Glutamatergic neuron (in vitro differentiated cells): Measurements from ENCODE around the gene PXK. TPM values are rescaled to one million over a fixed set of nuclear protein-coding genes. Genes with fewer than 3 reads are reported as not detected.

ENCODE experiments used
- DNase-seq: peaks from one replicate; pipeline ENCODE4 v3.0.0; 2022
- H3K27ac Mint-ChIP-seq: one replicate; pipeline ENCODE4 v1.8.0; 2020; ENCODE audit warnings: mild to moderate bottlenecking, mixed read lengths, inconsistent platforms; ENCODE audit not compliant: unreplicated experiment
- H3K27me3 Mint-ChIP-seq: one replicate; pipeline ENCODE4 v1.8.0; 2020; ENCODE audit warnings: mild to moderate bottlenecking, moderate library complexity, mixed read lengths, inconsistent platforms; ENCODE audit not compliant: unreplicated experiment
- H3K36me3 Mint-ChIP-seq: one replicate; pipeline ENCODE4 v1.8.0; 2020; ENCODE audit warnings: mild to moderate bottlenecking, mixed read lengths, inconsistent platforms; ENCODE audit not compliant: unreplicated experiment
- H3K4me1 Mint-ChIP-seq: one replicate; pipeline ENCODE4 v1.8.0; 2020; ENCODE audit warnings: mild to moderate bottlenecking, low read depth, mixed read lengths, inconsistent platforms; ENCODE audit not compliant: unreplicated experiment
- H3K4me3 Mint-ChIP-seq: one replicate; pipeline ENCODE4 v1.8.0; 2020; ENCODE audit warnings: mild to moderate bottlenecking, mixed read lengths, inconsistent platforms; ENCODE audit not compliant: unreplicated experiment
- H3K9me3 Mint-ChIP-seq: one replicate; pipeline ENCODE4 v1.8.0; 2020; ENCODE audit warnings: mild to moderate bottlenecking, moderate library complexity, mixed read lengths, inconsistent platforms; ENCODE audit not compliant: unreplicated experiment
- CTCF ChIP-seq: fragments of 200-600 bp; sonication (generic); IDR thresholded peaks from one replicate; pipeline ENCODE4 v1.5.0; 2021; ENCODE audit not compliant: partially characterized antibody, unreplicated experiment
- total RNA-seq: library from RNA; stranded (reverse); fragmentation: NEBNext Ultra II Directional; extraction: Animal tissue kit (Norgen Biotek cat#: 25700); gene quantifications from one replicate; pipeline ENCODE4 v1.2.1, GENCODE V29; 2021; ENCODE audit not compliant: unreplicated experiment

Gene PXK
- total RNA-seq, 1 donor from 2014 or later, result 14.0 TPM

- no peak for TF ChIP-seq CTCF
- Mint-ChIP-seq H3K9me3 (no peaks in the 10 kb centered on the region), H3K4me1 (no peaks in the 10 kb centered on the region), H3K36me3 (peaks cover 3% of the 10 kb centered on the region), H3K27ac (no peak overlapping the region), H3K4me3 (no peak overlapping the region), H3K27me3 (peaks cover 3% of the 10 kb centered on the region)
- DNase-seq, result no peak
Measured at GRCh38 chr3:58329150-58329921, 3.4 kb upstream of the PXK start.

GRCh38 chr3:58329922-58330413 is 2.7 kb upstream of the PXK start:
- TF ChIP-seq CTCF, result no peak
- Mint-ChIP-seq H3K4me1 (no peaks in the 10 kb centered on the region), H3K4me3 (no peak overlapping the region), H3K27ac (no peak overlapping the region), H3K27me3 (peaks cover 3% of the 10 kb centered on the region), H3K36me3 (peaks cover 3% of the 10 kb centered on the region), H3K9me3 (peaks cover 2% of the 10 kb centered on the region)
- DNase-seq, result no peak

- Mint-ChIP-seq H3K36me3 (peaks cover 3% of the 10 kb centered on the region), H3K4me3 (peak overlapping the region; percentile 41), H3K9me3 (peaks cover 2% of the 10 kb centered on the region), H3K27me3 (peaks cover 8% of the 10 kb centered on the region), H3K4me1 (no peaks in the 10 kb centered on the region), H3K27ac (no peak overlapping the region)
- DNase-seq, result no peak
- TF ChIP-seq CTCF, result no peak
Measured at GRCh38 chr3:58331593-58332152, 1.0 kb upstream of the PXK start.

GRCh38 chr3:58333206-58334012 is 717 bp downstream of the PXK start:
- TF ChIP-seq CTCF, result no peak
- Mint-ChIP-seq H3K27ac (no peak overlapping the region), H3K36me3 (peaks cover 3% of the 10 kb centered on the region), H3K4me1 (no peaks in the 10 kb centered on the region), H3K4me3 (peak overlapping the region; percentile 98), H3K27me3 (peaks cover 8% of the 10 kb centered on the region), H3K9me3 (peaks cover 2% of the 10 kb centered on the region)
- peak; percentile 35 for DNase-seq

- DNase-seq, result no peak
- H3K27me3 Mint-ChIP-seq, result peaks cover 8% of the 10 kb centered on the region
- no peak for TF ChIP-seq CTCF
- H3K4me3 Mint-ChIP-seq, result peak overlapping the region; percentile 98
- peaks cover 2% of the 10 kb centered on the region for H3K9me3 Mint-ChIP-seq
- H3K4me1 Mint-ChIP-seq, result no peaks in the 10 kb centered on the region
- peaks cover 3% of the 10 kb centered on the region for H3K36me3 Mint-ChIP-seq
- H3K27ac Mint-ChIP-seq, result no peak overlapping the region
Measured at GRCh38 chr3:58334013-58334321, 1.3 kb downstream of the PXK start.
